ENCODE measurements around the gene CSTPP1. TPM values are rescaled to one million over a fixed set of nuclear protein-coding genes. Genes with fewer than 3 reads are reported as not detected.

The CSTPP1 gene
- total RNA-seq, 6 experiments from 2014 or later, result 3.3 to 7.5 (median 4.6) TPM

DNA sequence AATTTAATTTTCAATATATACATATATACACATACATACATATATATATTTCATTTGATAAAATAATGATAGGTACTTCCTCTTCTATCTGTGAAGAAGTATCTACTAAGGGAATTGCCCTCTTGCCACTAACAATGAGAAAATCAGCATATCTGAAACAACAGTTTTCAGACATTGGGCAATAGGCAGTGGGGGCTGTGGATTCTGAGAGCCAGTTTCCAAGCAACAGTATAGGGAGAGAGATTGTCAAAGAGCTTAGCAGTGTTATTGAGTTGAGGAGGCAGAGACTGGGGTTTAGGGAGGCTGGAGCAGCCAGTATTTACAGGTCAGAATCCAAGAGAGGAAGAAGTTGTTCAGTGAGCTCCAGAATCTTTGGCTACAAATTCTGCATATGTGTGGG is 120.8 kb downstream of the CSTPP1 start:
- no peak overlapping the region for H3K27ac ChIP-seq
- no peak overlapping the region for H3K4me3 ChIP-seq
- no peaks in the 10 kb centered on the region for H3K27me3 ChIP-seq
- ATAC-seq (no peak), DNase-seq (no peak)
- H3K4me1 ChIP-seq, result no peaks in the 10 kb centered on the region
- H3K9me3 ChIP-seq, result no peaks in the 10 kb centered on the region
- no peaks in the 10 kb centered on the region for H3K36me3 ChIP-seq
- TF ChIP-seq POLR2A (IDR thresholded peaks at IDR 0.05), result no peak
- no peak for TF ChIP-seq CTCF (IDR thresholded peaks at IDR 0.05)
- intact Hi-C loops (cut with DNase I), result no loop called here

DNA sequence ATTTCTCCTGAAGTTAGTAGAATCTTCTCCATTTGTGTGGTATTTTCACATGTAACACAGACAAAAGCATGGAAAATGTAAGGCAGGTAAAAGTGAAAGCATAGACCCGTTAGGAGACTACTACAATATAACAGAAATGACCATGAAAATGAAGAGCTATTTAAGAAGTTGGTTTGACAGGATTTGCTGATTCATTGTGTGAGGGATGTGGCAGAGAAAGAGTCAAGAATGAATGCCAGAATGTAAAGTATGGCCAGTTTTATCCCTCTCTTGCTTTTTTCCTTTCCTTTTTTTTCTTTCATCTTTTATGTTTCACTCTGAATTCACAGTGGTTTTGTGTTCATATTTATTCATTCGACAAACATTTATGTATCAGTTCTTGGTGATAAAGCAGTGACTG is 124.2 kb downstream of the CSTPP1 start:
- Histone ChIP-seq H3K9me3 (no peaks in the 10 kb centered on the region), H3K4me1 (no peaks in the 10 kb centered on the region), H3K4me3 (no peak overlapping the region), H3K27me3 (no peaks in the 10 kb centered on the region), H3K36me3 (no peaks in the 10 kb centered on the region), H3K27ac (no peak overlapping the region)
- intact Hi-C loops (cut with DNase I), result no loop called here
- TF ChIP-seq POLR2A (IDR thresholded peaks at IDR 0.05) (no peak), CTCF (IDR thresholded peaks at IDR 0.05) (no peak)
- WGBS (ENCODE audit: insufficient coverage, low coverage, low lambda C conversion rate, missing lambda C conversion rate), result 58% methylated on average over 2 of the region's 2 CpGs
- no peak for DNase-seq
- no peak for ATAC-seq

GRCh38 chr11:47061429-47062178 is 125.0 kb downstream of the CSTPP1 start:
- intact Hi-C loops (cut with DNase I), result no loop called here
- no peaks in the 10 kb centered on the region for H3K36me3 ChIP-seq
- no peak overlapping the region for H3K4me3 ChIP-seq
- DNase-seq (no peak), ATAC-seq (no peak)
- whole genome bisulfite sequencing (ENCODE audit: insufficient coverage, low coverage, low lambda C conversion rate, missing lambda C conversion rate), result 83% methylated on average over 3 of the region's 3 CpGs
- TF ChIP-seq POLR2A (IDR thresholded peaks at IDR 0.05) (no peak), CTCF (IDR thresholded peaks at IDR 0.05) (no peak)
- H3K9me3 ChIP-seq, result no peaks in the 10 kb centered on the region
- H3K4me1 ChIP-seq, result no peaks in the 10 kb centered on the region
- no peaks in the 10 kb centered on the region for H3K27me3 ChIP-seq
- no peak overlapping the region for H3K27ac ChIP-seq

DNA sequence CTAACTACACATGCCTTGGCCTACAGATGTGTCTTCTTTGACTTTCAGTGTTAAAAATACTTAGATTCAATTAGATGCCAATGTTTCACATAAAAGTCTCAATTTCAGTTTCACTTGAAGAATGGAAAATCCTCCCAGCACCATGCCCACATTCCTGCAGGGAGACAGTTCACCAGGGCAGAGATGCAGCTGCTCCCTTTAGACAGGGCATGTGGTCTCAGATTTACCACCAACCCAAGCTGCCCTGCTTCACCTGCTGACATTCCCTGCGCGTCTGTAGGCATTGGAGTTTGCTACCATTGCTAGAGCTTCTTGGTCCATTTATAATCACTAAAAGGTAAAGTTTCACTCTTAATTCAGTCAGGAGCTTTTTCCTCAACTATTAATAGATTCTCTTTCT is 126.2 kb downstream of the CSTPP1 start:
- intact Hi-C loops (cut with DNase I), result no loop called here
- no peak for ATAC-seq

More for the DNA sequence above, 126.2 kb downstream of the CSTPP1 start:
- Histone ChIP-seq H3K27me3 (no peaks in the 10 kb centered on the region), H3K36me3 (no peaks in the 10 kb centered on the region), H3K27ac (no peak overlapping the region), H3K9me3 (no peaks in the 10 kb centered on the region), H3K4me1 (no peaks in the 10 kb centered on the region), H3K4me3 (no peak overlapping the region)
- WGBS (ENCODE audit: insufficient coverage, low coverage, low lambda C conversion rate, missing lambda C conversion rate), result 84% methylated on average over 2 of the region's 2 CpGs
- TF ChIP-seq POLR2A (IDR thresholded peaks at IDR 0.05), result no peak
- TF ChIP-seq CTCF (IDR thresholded peaks at IDR 0.05), result no peak
- DNase-seq, result no peak

Data from right lobe of liver (tissue), 6 donors.